Jurkat, Clone E6-1 (cell line): ENCODE results near the gene INPP5B.

ENCODE experiments used
- DNase-seq: peaks from one replicate; pipeline ENCODE4 v3.0.0-alpha.2; 2011; ENCODE audit warnings: low read depth, low spot score
- H3K4me3 ChIP-seq: 2 replicates; pipeline ENCODE4 v1.5.1; 2011; ENCODE audit warnings: mild to moderate bottlenecking, low read length, control low read depth, moderate library complexity

INPP5B gene

GRCh38 chr1:37890378-37891014 lies 56.4 kb downstream of the INPP5B start:
- DNase-seq = peak; percentile 59
- no peak overlapping the region for H3K4me3 ChIP-seq

DNA sequence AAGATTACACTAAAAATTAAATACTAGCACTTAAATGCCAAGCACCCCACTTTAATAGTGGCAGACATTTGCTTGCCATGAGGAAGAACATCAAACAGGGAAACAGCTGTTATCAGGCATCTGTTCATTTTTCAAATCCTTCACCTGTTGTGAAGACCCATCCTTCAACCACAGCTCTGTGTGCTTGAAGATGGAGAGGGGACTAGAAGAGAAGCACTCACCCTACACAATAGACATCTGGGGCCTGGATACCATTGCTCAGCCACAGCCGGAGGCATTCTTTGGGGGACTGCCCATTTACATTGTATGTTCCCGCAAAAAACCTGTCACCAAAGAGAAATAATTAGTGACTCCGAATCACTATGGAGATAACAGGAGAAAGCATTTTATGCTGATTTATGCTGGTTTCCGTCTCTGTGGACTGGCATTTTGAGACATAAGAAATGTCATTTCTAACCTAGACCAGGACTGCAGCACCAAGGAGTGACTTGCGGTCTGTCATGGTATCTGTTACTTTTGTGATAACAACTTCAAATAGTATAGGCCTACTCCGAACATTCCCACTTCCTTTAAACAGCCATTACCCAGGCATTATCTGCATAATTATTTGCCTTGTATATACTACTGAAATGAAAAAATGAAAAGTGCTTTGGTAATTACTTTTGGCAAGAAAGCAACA lies 58.7 kb downstream of the INPP5B start:
- DNase-seq = peak; percentile 97
- H3K4me3 ChIP-seq = peak overlapping the region; percentile 19

DNA sequence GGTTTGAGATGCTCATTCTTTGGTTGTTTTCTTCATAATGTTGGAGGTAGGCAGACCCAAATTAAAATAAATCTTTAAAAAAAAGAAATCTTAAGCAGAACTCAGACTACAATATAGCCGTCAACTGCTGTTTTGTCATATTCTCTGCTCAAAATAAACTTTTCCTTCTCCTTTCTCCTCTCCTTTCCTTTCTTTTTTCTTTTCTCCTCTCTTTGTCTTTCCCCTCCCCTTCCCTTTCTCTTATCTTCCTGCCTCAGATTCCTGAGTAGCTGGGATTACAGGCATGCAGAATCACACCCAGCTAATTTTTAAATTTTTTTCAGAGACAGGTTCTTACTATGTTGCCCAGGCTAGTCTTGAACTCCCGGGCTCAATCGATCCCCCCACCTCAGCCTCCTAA lies 62.7 kb downstream of the INPP5B start:
- DNase-seq = no peak
- no peak overlapping the region for H3K4me3 ChIP-seq

GRCh38 chr1:37883671-37884070 lies 63.2 kb downstream of the INPP5B start:
- no peak for DNase-seq
- H3K4me3 ChIP-seq = no peak overlapping the region

GRCh38 chr1:37879865-37880264 lies 67.0 kb downstream of the INPP5B start:
- no peak overlapping the region for H3K4me3 ChIP-seq
- no peak for DNase-seq

- H3K4me3 ChIP-seq = no peak overlapping the region
- DNase-seq = no peak
Observed at GRCh38 chr1:37878071-37878470, 68.8 kb downstream of the INPP5B start.

DNA sequence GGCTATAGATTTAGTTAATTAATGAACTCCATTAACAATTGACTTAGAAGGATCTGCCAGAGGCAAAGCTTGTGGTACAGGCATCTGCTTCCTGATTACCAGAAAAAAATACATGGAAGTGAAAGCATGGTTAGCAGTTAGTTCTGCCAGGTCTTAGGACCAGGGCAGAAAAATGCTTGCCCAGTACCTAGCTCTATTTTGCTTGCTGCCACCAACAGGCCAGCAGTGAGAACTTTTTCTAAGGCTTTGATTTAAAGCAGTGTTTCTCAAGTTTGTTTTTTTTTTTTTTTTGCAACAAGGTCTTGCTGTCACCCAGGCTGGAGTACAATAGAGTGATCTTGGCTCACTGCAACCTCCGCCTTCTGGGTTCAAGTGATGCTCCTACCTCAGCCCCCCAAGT lies 71.0 kb downstream of the INPP5B start:
- no peak for DNase-seq
- H3K4me3 ChIP-seq = no peak overlapping the region

GRCh38 chr1:37872692-37873091 lies 74.2 kb downstream of the INPP5B start:
- no peak for DNase-seq
- no peak overlapping the region for H3K4me3 ChIP-seq

DNA sequence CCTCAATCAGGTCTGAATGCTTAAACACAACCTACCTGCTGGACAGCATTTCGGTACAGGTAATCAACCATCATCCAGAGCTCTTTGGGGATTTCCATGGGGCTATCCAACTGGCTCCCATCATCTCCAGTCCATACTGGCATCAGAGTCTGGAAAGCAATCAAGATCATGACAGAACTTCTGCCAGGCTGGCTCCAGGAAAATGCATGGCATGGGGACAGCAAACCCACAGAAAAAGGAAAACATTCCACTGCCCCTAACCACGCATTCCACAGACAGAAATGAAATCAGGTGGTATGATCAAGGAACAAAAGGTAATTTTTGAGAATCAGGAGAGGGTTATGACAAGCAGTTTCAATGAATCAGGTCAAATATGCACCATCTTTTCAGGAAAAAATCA lies 78.4 kb downstream of the INPP5B start:
- DNase-seq = no peak
- H3K4me3 ChIP-seq = no peak overlapping the region

DNA sequence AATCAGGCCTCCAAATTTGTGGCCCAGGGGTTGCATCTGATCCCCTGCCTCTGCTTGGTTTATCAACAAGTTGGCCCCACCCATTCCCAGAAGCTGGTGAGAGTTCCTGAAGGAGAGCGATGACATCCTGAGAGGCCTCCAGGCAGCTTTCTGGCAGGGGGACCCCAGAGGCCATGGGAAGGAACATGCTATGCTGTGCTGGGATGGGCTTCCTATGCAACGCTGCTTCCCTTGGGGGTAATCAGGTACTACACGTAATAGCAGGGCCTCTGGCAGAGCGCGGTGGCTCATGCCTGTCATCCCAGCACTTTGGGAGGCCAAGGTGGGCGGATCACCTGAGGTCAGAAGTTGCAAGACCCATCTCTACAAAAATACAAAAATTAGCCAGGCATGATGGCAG lies 79.1 kb downstream of the INPP5B start:
- no peak for DNase-seq
- H3K4me3 ChIP-seq = no peak overlapping the region

GRCh38 chr1:37866491-37866890 lies 80.4 kb downstream of the INPP5B start:
- no peak overlapping the region for H3K4me3 ChIP-seq
- no peak for DNase-seq

DNA sequence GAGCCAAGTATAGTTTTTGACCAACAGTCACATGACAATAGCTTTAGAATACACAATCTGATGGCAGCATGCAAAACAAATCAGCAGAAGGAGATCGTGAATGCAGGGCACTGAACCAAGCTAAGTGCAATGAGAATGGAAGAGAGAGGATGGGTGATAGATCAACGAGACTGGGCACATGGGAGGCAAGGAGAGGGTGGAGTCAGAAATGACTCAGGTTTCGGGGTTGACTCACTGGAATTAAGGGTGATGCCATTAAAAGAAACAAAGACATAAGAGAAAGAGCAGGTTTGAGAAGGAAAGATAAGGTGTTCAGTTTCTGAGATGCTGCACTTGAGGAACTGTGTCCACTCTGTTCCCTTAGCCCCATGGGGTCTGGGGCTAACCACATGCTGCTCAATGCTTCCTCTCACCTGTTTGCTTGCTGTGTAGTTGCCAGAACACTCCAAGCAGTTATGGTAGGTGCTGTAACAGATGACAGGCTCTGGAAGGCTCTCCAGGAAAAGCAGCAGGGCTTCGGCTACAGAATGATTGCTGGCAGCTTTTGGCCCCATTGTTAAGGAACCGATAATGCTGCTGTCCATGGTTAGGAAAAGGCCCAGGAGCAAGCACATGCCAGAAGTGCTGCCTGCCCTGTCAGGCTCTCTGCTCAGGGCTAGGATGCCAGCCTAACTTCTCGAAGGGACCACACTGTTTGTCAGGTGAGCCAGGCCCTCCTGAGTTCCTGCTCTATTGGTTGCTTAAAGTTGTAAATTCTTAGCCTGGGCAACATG lies 81.3 kb downstream of the INPP5B start:
- no peak overlapping the region for H3K4me3 ChIP-seq
- no peak for DNase-seq

- H3K4me3 ChIP-seq = no peak overlapping the region
- DNase-seq = no peak
Observed at GRCh38 chr1:37862330-37862729, 84.5 kb downstream of the INPP5B start.

- no peak overlapping the region for H3K4me3 ChIP-seq
Observed at GRCh38 chr1:37861151-37861550, 85.7 kb downstream of the INPP5B start.

DNA sequence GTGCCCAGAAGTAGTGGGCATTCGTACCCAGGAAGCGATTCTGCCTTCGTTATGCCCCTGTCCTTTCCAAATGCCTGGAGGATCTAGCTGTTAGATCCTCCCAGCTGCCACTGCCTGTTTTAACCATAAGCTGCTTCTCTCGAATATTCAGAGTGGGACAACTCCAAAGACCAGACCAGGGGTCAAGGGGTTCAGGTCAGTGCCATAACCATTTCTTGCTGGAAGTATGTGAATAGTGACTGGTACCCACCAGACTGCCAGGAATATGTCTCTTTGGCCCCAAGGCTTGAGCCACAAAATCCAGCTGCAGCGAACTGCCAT lies 86.5 kb downstream of the INPP5B start:
- DNase-seq = no peak
- H3K4me3 ChIP-seq = peak overlapping the region; percentile 98

More at GRCh38 chr1:37861151-37861550, 85.7 kb downstream of the INPP5B start:
- no peak for DNase-seq

DNA sequence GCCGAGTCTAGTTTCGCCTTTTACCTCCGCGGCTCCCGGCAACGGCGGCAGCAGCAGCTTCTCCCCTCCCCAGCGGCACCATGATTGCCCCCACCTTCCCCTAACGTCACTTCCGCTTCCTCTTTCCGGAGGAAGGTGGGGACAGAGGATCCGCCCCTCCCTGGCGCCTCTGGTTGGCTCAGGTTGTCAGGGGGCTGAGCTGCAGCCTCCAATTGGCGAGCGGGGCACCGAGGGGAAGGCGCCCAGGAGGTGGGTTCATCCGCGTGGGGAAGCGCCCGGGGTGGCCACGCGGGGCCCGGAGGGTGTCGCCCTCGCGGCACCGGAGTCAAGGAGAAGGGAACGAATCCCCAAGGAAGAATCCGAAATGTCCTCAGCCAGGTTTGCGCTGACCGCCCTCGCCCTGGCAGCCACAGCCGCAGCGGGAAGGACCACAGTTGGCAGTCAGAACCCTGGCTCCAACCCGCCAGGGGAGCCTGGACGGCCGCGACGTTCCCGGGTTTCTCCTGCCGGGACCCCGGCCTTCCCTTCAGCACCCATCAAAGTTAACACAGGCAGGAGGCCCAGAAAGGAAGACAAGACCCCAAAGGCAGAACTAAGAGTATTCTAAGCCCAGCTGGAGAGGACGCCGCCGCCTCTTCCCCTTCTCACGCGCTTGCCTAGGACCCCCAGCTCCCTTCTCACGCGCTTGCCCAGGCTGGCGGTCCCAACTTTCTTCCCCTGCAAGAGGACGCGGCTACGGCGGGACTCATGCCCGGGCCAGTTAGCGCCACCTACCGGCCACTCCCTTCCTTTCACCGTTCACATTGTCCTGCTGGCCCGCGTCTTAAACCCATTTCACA lies 87.1 kb downstream of the INPP5B start, which contains the start of gene MTF1:
TSS of gene MTF1 (minus strand) at position 86 of the 839 bp plus-strand sequence. CDS start 1,934 bp downstream, outside the sequence.
- peak within 1 kb of the TSS; percentile 98 for H3K4me3 ChIP-seq
- DNase-seq = peak; percentile 95

- H3K4me3 ChIP-seq = peak overlapping the region; percentile 98
- DNase-seq = no peak
Observed at GRCh38 chr1:37858931-37859506, 87.8 kb downstream of the INPP5B start.

GRCh38 chr1:37854406-37854805 lies 92.4 kb downstream of the INPP5B start:
- H3K4me3 ChIP-seq = no peak overlapping the region
- no peak for DNase-seq

DNA sequence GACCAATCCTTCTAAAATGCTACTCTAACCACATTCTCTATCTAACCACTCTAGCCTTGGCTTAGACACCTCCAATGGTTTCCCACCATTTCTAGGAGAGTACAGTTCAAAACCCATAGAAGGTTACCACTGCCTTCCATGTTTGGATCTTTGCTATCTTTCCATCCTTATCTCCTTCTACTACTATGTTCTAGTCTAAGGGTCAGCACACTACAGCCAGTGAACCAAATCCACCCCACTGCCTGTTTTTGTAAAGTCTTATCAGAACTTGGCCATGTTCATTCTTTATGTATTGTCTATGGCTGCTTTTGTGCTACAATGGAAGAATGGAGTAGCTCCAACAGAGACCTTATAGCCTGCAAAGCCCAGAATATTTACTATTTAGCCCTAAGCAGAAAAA lies 93.7 kb downstream of the INPP5B start:
- H3K4me3 ChIP-seq = no peak overlapping the region
- DNase-seq = no peak
